ENCODE measurements around the gene LMF2. TPM values are rescaled to one million over a fixed set of nuclear protein-coding genes. Genes with fewer than 3 reads are reported as not detected.

LMF2 gene
- polyA plus RNA-seq, 1 donor (not counting 4 experiments of a cell fraction or from before 2014, with no cell fraction given): 13.2 TPM

DNA sequence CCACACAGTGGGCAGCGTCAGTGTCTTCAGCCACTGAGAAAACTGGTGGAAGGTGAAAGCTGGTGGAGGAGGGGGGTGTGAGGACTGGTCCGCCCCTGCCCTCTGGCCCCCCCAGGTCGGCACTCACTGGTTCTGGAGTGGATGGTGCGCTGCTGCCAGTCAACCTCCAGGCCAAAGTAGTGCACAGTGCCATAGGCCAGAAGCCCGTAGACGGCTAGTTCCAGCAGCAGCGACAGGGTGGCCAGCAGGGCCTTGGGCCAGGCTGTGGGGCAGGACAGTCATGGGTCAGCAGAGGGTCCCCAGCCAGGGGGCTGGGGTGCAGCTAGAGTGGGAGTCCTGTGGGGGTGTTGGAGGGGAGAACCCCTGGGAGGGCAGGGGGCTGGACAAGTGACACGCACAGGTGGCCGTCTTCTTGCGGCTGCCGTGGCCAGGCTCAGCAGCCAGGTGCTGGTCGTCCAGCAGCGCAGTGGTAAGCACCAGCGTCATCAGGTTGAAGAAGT is 2.2 kb downstream of the LMF2 start:
- peaks cover 6 to 17% of the 10 kb centered on the region in 2 experiments for H3K36me3 ChIP-seq (ENCODE audit: control insufficient read depth in 2 of 2, extremely low read depth in 1 of 2, insufficient read depth in 2 of 2, low read length in 2 of 2)
- no peak overlapping the region for H2AFZ ChIP-seq (ENCODE audit: control insufficient read depth, low read length)
- FAIRE-seq (no peak), DNase-seq (ENCODE audit: low read depth, low spot score) (no peak)
- dilution Hi-C loops (cut with MboI; ENCODE audit: extremely low pct_ligation_motif_present, low sequenced_read_pairs): no loop called here
- H3K9me1 ChIP-seq (ENCODE audit: control insufficient read depth, extremely low read depth, insufficient read depth, low read length): no peaks in the 10 kb centered on the region
- H3K4me2 ChIP-seq (ENCODE audit: control insufficient read depth, extremely low read depth, insufficient read depth, low read depth, low read length): no peak overlapping the region
- H4K20me1 ChIP-seq (ENCODE audit: control insufficient read depth, extremely low read depth, insufficient read depth, low read length): no peaks in the 10 kb centered on the region
- H3K27ac ChIP-seq (ENCODE audit: control insufficient read depth, insufficient read depth, low read length): no peak overlapping the region
- H3K9ac ChIP-seq (ENCODE audit: control insufficient read depth, extremely low read depth, insufficient read depth, low read length): no peak overlapping the region
- peaks cover 26% of the 10 kb centered on the region for H3K79me2 ChIP-seq (ENCODE audit: control insufficient read depth, insufficient read depth, low read length)
- no peaks in the 10 kb centered on the region for H3K27me3 ChIP-seq (ENCODE audit: control insufficient read depth, extremely low read depth, insufficient read depth, low read length)
- H3K9me3 ChIP-seq (ENCODE audit: control insufficient read depth, low read depth, low read length): no peaks in the 10 kb centered on the region
- TF ChIP-seq EZH2 (IDR thresholded peaks at IDR 0.05; ENCODE audit: low read length): no peak
- TF ChIP-seq, protein P1, sequence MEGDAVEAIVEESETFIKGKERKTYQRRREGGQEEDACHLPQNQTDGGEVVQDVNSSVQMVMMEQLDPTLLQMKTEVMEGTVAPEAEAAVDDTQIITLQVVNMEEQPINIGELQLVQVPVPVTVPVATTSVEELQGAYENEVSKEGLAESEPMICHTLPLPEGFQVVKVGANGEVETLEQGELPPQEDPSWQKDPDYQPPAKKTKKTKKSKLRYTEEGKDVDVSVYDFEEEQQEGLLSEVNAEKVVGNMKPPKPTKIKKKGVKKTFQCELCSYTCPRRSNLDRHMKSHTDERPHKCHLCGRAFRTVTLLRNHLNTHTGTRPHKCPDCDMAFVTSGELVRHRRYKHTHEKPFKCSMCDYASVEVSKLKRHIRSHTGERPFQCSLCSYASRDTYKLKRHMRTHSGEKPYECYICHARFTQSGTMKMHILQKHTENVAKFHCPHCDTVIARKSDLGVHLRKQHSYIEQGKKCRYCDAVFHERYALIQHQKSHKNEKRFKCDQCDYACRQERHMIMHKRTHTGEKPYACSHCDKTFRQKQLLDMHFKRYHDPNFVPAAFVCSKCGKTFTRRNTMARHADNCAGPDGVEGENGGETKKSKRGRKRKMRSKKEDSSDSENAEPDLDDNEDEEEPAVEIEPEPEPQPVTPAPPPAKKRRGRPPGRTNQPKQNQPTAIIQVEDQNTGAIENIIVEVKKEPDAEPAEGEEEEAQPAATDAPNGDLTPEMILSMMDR (optimal IDR thresholded peaks at IDR 0.05 in 1 of 3, IDR thresholded peaks at IDR 0.05 in 1 of 3, conservative IDR thresholded peaks at IDR 0.05 in 1 of 3; ENCODE audit: extremely low read depth in 1 of 3, insufficient read depth in 2 of 3, low read length in 3 of 3): no peak
- no peak overlapping the region for H3K4me3 ChIP-seq (ENCODE audit: control insufficient read depth in 2 of 3, extremely low read depth in 1 of 3, insufficient read depth in 2 of 3, low read depth in 1 of 3, low read length in 3 of 3)
- peaks cover 17% of the 10 kb centered on the region for H3K4me1 ChIP-seq (ENCODE audit: control insufficient read depth, extremely low read depth, insufficient read depth, low read length)

GRCh38 chr22:50504369-50505211 is 2.9 kb downstream of the LMF2 start:
- no peaks in the 10 kb centered on the region for H3K9me3 ChIP-seq (ENCODE audit: control insufficient read depth, low read depth, low read length)
- no peak overlapping the region for H3K27ac ChIP-seq (ENCODE audit: control insufficient read depth, insufficient read depth, low read length)
- H2AFZ ChIP-seq (ENCODE audit: control insufficient read depth, low read length): no peak overlapping the region
- no peaks in the 10 kb centered on the region for H3K27me3 ChIP-seq (ENCODE audit: control insufficient read depth, extremely low read depth, insufficient read depth, low read length)
- H3K79me2 ChIP-seq (ENCODE audit: control insufficient read depth, insufficient read depth, low read length): peaks cover 25% of the 10 kb centered on the region
- H4K20me1 ChIP-seq (ENCODE audit: control insufficient read depth, extremely low read depth, insufficient read depth, low read length): no peaks in the 10 kb centered on the region
- DNase-seq (ENCODE audit: low read depth, low spot score): no peak
- dilution Hi-C loops (cut with MboI; ENCODE audit: extremely low pct_ligation_motif_present, low sequenced_read_pairs): no loop called here
- no peak overlapping the region for H3K9ac ChIP-seq (ENCODE audit: control insufficient read depth, extremely low read depth, insufficient read depth, low read length)
- peak overlapping the region in 1 of 3 experiments; percentile 13 for H3K4me3 ChIP-seq (ENCODE audit: control insufficient read depth in 2 of 3, extremely low read depth in 1 of 3, insufficient read depth in 2 of 3, low read depth in 1 of 3, low read length in 3 of 3)
- FAIRE-seq: no peak
- no peaks in the 10 kb centered on the region for H3K9me1 ChIP-seq (ENCODE audit: control insufficient read depth, extremely low read depth, insufficient read depth, low read length)
- peaks cover 6 to 17% of the 10 kb centered on the region in 2 experiments for H3K36me3 ChIP-seq (ENCODE audit: control insufficient read depth in 2 of 2, extremely low read depth in 1 of 2, insufficient read depth in 2 of 2, low read length in 2 of 2)
- H3K4me1 ChIP-seq (ENCODE audit: control insufficient read depth, extremely low read depth, insufficient read depth, low read length): peaks cover 17% of the 10 kb centered on the region
- TF ChIP-seq EZH2 (IDR thresholded peaks at IDR 0.05; ENCODE audit: low read length): no peak
- TF ChIP-seq, protein P1 (optimal IDR thresholded peaks at IDR 0.05 in 1 of 3, IDR thresholded peaks at IDR 0.05 in 1 of 3, conservative IDR thresholded peaks at IDR 0.05 in 1 of 3; ENCODE audit: extremely low read depth in 1 of 3, insufficient read depth in 2 of 3, low read length in 3 of 3): no peak
- H3K4me2 ChIP-seq (ENCODE audit: control insufficient read depth, extremely low read depth, insufficient read depth, low read depth, low read length): no peak overlapping the region

Data from keratinocyte (primary cell).